Spleen (tissue), 7 donors: ENCODE data around the gene CBLC.

Experiments
- CTCF ChIP-seq, 11 experiments: fragments of 200-600 bp in 7 of 11; fragments of 450-650 bp in 4 of 11; sonication (generic) in 4 of 11; IDR thresholded peaks in 8 of 11; conservative IDR thresholded peaks in 3 of 11; 1 replicate in 7 of 11; 2 replicates in 4 of 11; pipeline versions ENCODE4 v1.4.0 to v1.8.0; 2016 to 2021; ENCODE audit warnings: antibody characterized with exemption in 11 of 11, inconsistent platforms in 4 of 11, mild to moderate bottlenecking in 1 of 11
- POLR2A ChIP-seq, 3 donors: fragments of 450-650 bp; IDR thresholded peaks; one replicate each; pipeline ENCODE4 v1.5.1; 2017; ENCODE audit warnings: antibody characterized with exemption in 3 of 3, mild to moderate bottlenecking in 1 of 3
- POLR2AphosphoS5 ChIP-seq, 3 donors: sonication (generic); formaldehyde crosslinking; IDR thresholded peaks; one replicate each; pipeline ENCODE4 v1.5.1; 2017; ENCODE audit warnings: antibody characterized with exemption in 3 of 3
- donor health status: DM: no; HTN: no; CAD: no; lungs with moderate emphysema.
- donor health status: DM: no; HTN: no; CAD: no.
- donor health status: DM: no; HTN: no; CAD: no.

GRCh38 chr19:44822177-44822576 is 44.5 kb downstream of the CBLC start:
- TF ChIP-seq POLR2A (IDR thresholded peaks at IDR 0.05) (no peak), CTCF (IDR thresholded peaks at IDR 0.05 in 8 of 11, conservative IDR thresholded peaks at IDR 0.05 in 3 of 11) (no peak), POLR2AphosphoS5 (IDR thresholded peaks at IDR 0.05) (peak in 1 of 3 donors; percentile 19)
